ENCODE data around the gene TBC1D23.

TBC1D23 gene

GRCh38 chr3:100225193-100225592 lies 35.6 kb upstream of the TBC1D23 start:
- no peaks in the 10 kb centered on the region for H3K36me3 ChIP-seq (ENCODE audit: control insufficient read depth in 2 of 2, insufficient read depth in 1 of 2, low read length in 2 of 2)
- no peaks in the 10 kb centered on the region for H3K9me3 ChIP-seq (ENCODE audit: control insufficient read depth, insufficient read depth, low read depth, low read length)
- TF ChIP-seq IKZF3 (tag by site-specific recombination; IDR thresholded peaks at IDR 0.05): no peak
- no peak for TF ChIP-seq ZNF645 (tag by site-specific recombination; IDR thresholded peaks at IDR 0.05)
- no peak for TF ChIP-seq ZBTB8A (tag by site-specific recombination; IDR thresholded peaks at IDR 0.05)
- TF ChIP-seq ZNF571 (tag by site-specific recombination; IDR thresholded peaks at IDR 0.05): no peak
- no peak for TF ChIP-seq ZNF837 (tag by site-specific recombination; IDR thresholded peaks at IDR 0.05)
- TF ChIP-seq ZNF394 (tag by site-specific recombination; IDR thresholded peaks at IDR 0.05; ENCODE audit: borderline replicate concordance): no peak
- TF ChIP-seq ZNF768 (tag by site-specific recombination; IDR thresholded peaks at IDR 0.05): no peak
- no peak for TF ChIP-seq ZNF660 (tag by site-specific recombination; IDR thresholded peaks at IDR 0.05)
- TF ChIP-seq ZNF19 (tag by site-specific recombination; IDR thresholded peaks at IDR 0.05; ENCODE audit: low read depth): no peak
- TF ChIP-seq ZNF76 (tag by site-specific recombination; IDR thresholded peaks at IDR 0.05; ENCODE audit: borderline replicate concordance, low read depth): no peak
- no peak for TF ChIP-seq ZNF362 (tag by site-specific recombination; IDR thresholded peaks at IDR 0.05)
- no peak for TF ChIP-seq BCL11B (tag by site-specific recombination; IDR thresholded peaks at IDR 0.05; ENCODE audit: low read depth)
- TF ChIP-seq YY2 (tag by site-specific recombination; IDR thresholded peaks at IDR 0.05): no peak
- no peak for TF ChIP-seq ZNF677 (tag by site-specific recombination; IDR thresholded peaks at IDR 0.05)
- no peak for TF ChIP-seq ZNF138 (tag by site-specific recombination; IDR thresholded peaks at IDR 0.05; ENCODE audit: borderline replicate concordance)
- TF ChIP-seq, protein P1, sequence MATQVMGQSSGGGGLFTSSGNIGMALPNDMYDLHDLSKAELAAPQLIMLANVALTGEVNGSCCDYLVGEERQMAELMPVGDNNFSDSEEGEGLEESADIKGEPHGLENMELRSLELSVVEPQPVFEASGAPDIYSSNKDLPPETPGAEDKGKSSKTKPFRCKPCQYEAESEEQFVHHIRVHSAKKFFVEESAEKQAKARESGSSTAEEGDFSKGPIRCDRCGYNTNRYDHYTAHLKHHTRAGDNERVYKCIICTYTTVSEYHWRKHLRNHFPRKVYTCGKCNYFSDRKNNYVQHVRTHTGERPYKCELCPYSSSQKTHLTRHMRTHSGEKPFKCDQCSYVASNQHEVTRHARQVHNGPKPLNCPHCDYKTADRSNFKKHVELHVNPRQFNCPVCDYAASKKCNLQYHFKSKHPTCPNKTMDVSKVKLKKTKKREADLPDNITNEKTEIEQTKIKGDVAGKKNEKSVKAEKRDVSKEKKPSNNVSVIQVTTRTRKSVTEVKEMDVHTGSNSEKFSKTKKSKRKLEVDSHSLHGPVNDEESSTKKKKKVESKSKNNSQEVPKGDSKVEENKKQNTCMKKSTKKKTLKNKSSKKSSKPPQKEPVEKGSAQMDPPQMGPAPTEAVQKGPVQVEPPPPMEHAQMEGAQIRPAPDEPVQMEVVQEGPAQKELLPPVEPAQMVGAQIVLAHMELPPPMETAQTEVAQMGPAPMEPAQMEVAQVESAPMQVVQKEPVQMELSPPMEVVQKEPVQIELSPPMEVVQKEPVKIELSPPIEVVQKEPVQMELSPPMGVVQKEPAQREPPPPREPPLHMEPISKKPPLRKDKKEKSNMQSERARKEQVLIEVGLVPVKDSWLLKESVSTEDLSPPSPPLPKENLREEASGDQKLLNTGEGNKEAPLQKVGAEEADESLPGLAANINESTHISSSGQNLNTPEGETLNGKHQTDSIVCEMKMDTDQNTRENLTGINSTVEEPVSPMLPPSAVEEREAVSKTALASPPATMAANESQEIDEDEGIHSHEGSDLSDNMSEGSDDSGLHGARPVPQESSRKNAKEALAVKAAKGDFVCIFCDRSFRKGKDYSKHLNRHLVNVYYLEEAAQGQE (tag by site-specific recombination; IDR thresholded peaks at IDR 0.05): no peak
- no peak for TF ChIP-seq ZNF175 (tag by site-specific recombination; IDR thresholded peaks at IDR 0.05)
- no peaks in the 10 kb centered on the region for H3K4me1 ChIP-seq (ENCODE audit: control insufficient read depth, insufficient read depth, low read length)
- ChIA-PET CTCF (no interaction called here), POLR2A (no interaction called here)
- H3K27ac ChIP-seq (ENCODE audit: extremely low read depth, low read depth, low read length): no peak overlapping the region
- H3K4me3 ChIP-seq (ENCODE audit: low read depth, low read length): no peak overlapping the region

DNA sequence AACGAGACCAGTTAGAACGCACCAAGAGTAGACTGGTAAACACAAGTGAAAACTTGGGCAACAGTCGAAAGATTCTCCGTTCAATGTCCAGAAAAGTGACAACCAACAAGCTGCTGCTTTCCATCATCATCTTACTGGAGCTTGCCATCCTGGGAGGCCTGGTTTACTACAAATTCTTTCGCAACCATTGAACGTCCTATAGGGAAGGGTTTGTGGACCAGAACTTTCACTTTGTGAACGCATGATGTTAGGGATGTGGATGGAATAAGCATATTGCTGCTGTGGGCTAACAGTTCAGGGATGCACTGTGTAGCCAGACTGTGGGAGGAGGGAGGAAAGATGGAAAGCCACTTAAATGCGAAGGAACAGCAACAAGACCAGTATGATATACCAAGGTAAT lies 34.9 kb upstream of the TBC1D23 start:
- Histone ChIP-seq H3K27ac (ENCODE audit: extremely low read depth, low read depth, low read length) (no peak overlapping the region), H3K9me3 (ENCODE audit: control insufficient read depth, insufficient read depth, low read depth, low read length) (no peaks in the 10 kb centered on the region), H3K4me3 (ENCODE audit: low read depth, low read length) (no peak overlapping the region), H3K36me3 (ENCODE audit: control insufficient read depth in 2 of 2, insufficient read depth in 1 of 2, low read length in 2 of 2) (no peaks in the 10 kb centered on the region), H3K4me1 (ENCODE audit: control insufficient read depth, insufficient read depth, low read length) (no peaks in the 10 kb centered on the region)
- ChIA-PET CTCF (interaction anchor here (0.6 kb wide), 1 partner anchor 256 kb away, joined by 5 read pairs; no protein-coding TSS in a partner anchor), POLR2A (interaction anchor here (0.6 to 0.7 kb wide), 2 partner anchors 196 to 387 kb away, joined by 3 to 5 read pairs; no protein-coding TSS in a partner anchor)
- no peak for TF ChIP-seq ZNF423 (tag by site-specific recombination; IDR thresholded peaks at IDR 0.05)
- TF ChIP-seq IKZF3 (tag by site-specific recombination; IDR thresholded peaks at IDR 0.05): no peak
- TF ChIP-seq ZNF600 (tag by site-specific recombination; IDR thresholded peaks at IDR 0.05): no peak
- TF ChIP-seq ZNF555 (tag by site-specific recombination; conservative IDR thresholded peaks at IDR 0.05): no peak
- no peak for TF ChIP-seq ZNF24 (tag by site-specific recombination; IDR thresholded peaks at IDR 0.05)
- no peak for TF ChIP-seq ZNF776 (tag by site-specific recombination; IDR thresholded peaks at IDR 0.05; ENCODE audit: borderline replicate concordance)
- no peak for TF ChIP-seq ZNF610 (tag by site-specific recombination; IDR thresholded peaks at IDR 0.05; ENCODE audit: borderline replicate concordance)
- TF ChIP-seq ZNF585B (tag by site-specific recombination; IDR thresholded peaks at IDR 0.05): no peak
- TF ChIP-seq SP7 (tag by site-specific recombination; IDR thresholded peaks at IDR 0.05): no peak
- TF ChIP-seq, protein P2, sequence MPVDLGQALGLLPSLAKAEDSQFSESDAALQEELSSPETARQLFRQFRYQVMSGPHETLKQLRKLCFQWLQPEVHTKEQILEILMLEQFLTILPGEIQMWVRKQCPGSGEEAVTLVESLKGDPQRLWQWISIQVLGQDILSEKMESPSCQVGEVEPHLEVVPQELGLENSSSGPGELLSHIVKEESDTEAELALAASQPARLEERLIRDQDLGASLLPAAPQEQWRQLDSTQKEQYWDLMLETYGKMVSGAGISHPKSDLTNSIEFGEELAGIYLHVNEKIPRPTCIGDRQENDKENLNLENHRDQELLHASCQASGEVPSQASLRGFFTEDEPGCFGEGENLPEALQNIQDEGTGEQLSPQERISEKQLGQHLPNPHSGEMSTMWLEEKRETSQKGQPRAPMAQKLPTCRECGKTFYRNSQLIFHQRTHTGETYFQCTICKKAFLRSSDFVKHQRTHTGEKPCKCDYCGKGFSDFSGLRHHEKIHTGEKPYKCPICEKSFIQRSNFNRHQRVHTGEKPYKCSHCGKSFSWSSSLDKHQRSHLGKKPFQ (tag by site-specific recombination; IDR thresholded peaks at IDR 0.05): no peak
- no peak for TF ChIP-seq ZNF677 (tag by site-specific recombination; IDR thresholded peaks at IDR 0.05)
- no peak for TF ChIP-seq KLF8 (tag by site-specific recombination; IDR thresholded peaks at IDR 0.05)
- TF ChIP-seq BCL11B (tag by site-specific recombination; IDR thresholded peaks at IDR 0.05; ENCODE audit: low read depth): no peak
- no peak for TF ChIP-seq ZNF112 (tag by site-specific recombination; IDR thresholded peaks at IDR 0.05)
- TF ChIP-seq ZNF274 (IDR thresholded peaks at IDR 0.05; ENCODE audit: low read length): no peak
- TF ChIP-seq ZNF274 (tag by site-specific recombination; IDR thresholded peaks at IDR 0.05; ENCODE audit: borderline replicate concordance): no peak
- TF ChIP-seq ZNF37A (tag by site-specific recombination; IDR thresholded peaks at IDR 0.05): no peak
